PC-3 (cell line): ENCODE measurements around the gene NRG3. TPM values are rescaled to one million over a fixed set of nuclear protein-coding genes. Genes with fewer than 3 reads are reported as not detected.

Experiments
- ATAC-seq: fragments of 200-7000 bp; cut with Tn5 transposase; 2 replicates; pipeline ENCODE4 v1.9.1; 2020; ENCODE audit warnings: mild to moderate bottlenecking, moderate library complexity
- BruUV-seq: library from RNA; stranded (reverse); fragments of 400-500 nt; replicated peaks from 2 replicates; lab custom pipeline; 2021; lab: Mats Ljungman, UMichigan
- CTCF ChIA-PET: fragments of 300-600 bp; sonication (Branson Sonifier 250); formaldehyde crosslinking; loops from one replicate; lab custom pipeline; 2022; ENCODE audit warnings: antibody characterized with exemption; lab: Charles Lee
- POLR2A ChIA-PET: fragments of 300-600 bp; sonication (Branson Sonifier 250); formaldehyde crosslinking; loops from one replicate; lab custom pipeline; 2022; ENCODE audit warnings: antibody characterized with exemption; ENCODE audit not compliant: unreplicated experiment; lab: Charles Lee
- DNase-seq: peaks from one replicate; pipeline ENCODE4 v3.0.0-alpha.2; 2015
- H2AFZ ChIP-seq: fragments of 300-600 bp; sonication (generic); 2 replicates; pipeline ENCODE4 v1.6.0; 2016; ENCODE audit warnings: antibody characterized with exemption, low read length
- H3F3A ChIP-seq: fragments of 300-600 bp; sonication (generic); one replicate; pipeline ENCODE4 v1.6.0; 2017; ENCODE audit warnings: antibody characterized with exemption, low read length, control low read depth, mild to moderate bottlenecking; ENCODE audit not compliant: unreplicated experiment
- H3K27ac ChIP-seq: fragments of 300-600 bp; sonication (generic); 2 replicates; pipeline ENCODE4 v1.5.1; 2016; ENCODE audit warnings: mild to moderate bottlenecking, low read length
- H3K27me3 ChIP-seq: fragments of 300-600 bp; sonication (generic); 2 replicates; pipeline ENCODE4 v1.6.1; 2016; ENCODE audit warnings: low read length, mixed read lengths
- H3K36me3 ChIP-seq: fragments of 300-600 bp; sonication (generic); 2 replicates; pipeline ENCODE4 v1.6.1; 2016; ENCODE audit warnings: low read depth, mixed run types, low read length, mixed read lengths
- H3K4me1 ChIP-seq: fragments of 300-600 bp; sonication (generic); 2 replicates; pipeline ENCODE4 v1.5.1; 2016; ENCODE audit warnings: low read length; ENCODE audit not compliant: insufficient read depth
- H3K4me2 ChIP-seq: fragments of 300-600 bp; sonication (generic); 2 replicates; pipeline ENCODE4 v1.6.0; 2016; ENCODE audit warnings: low read length
- H3K4me3 ChIP-seq: fragments of 300-600 bp; sonication (generic); 2 replicates; pipeline ENCODE4 v1.5.1; 2016; ENCODE audit warnings: mild to moderate bottlenecking, low read length, mixed read lengths
- H3K79me2 ChIP-seq: fragments of 300-600 bp; sonication (generic); 2 replicates; pipeline ENCODE4 v1.6.1; 2017; ENCODE audit warnings: low read length, mixed read lengths
- H3K9ac ChIP-seq: fragments of 300-600 bp; sonication (generic); 2 replicates; pipeline ENCODE4 v1.6.0; 2016; ENCODE audit warnings: mild to moderate bottlenecking, low read length
- H3K9me2 ChIP-seq: fragments of 300-600 bp; sonication (generic); replicated peaks from 2 replicates; pipeline ENCODE4 v1.6.1; 2016; ENCODE audit warnings: mixed run types, low read length, mixed read lengths
- H3K9me3 ChIP-seq: fragments of 300-600 bp; sonication (generic); 2 replicates; pipeline ENCODE4 v1.6.1; 2016; ENCODE audit warnings: low read length, mixed read lengths
- H4K20me1 ChIP-seq: fragments of 300-600 bp; sonication (generic); 2 replicates; pipeline ENCODE4 v1.6.1; 2016; ENCODE audit warnings: low read length, mixed read lengths
- EZH2 ChIP-seq: fragments of 300-600 bp; sonication (generic); IDR thresholded peaks from one replicate; pipeline ENCODE4 v1.6.1; 2017; ENCODE audit warnings: antibody characterized with exemption, mild to moderate bottlenecking, low read length; ENCODE audit not compliant: unreplicated experiment
- EZH2phosphoT487 ChIP-seq: fragments of 300-600 bp; sonication (generic); IDR thresholded peaks from 2 replicates; pipeline ENCODE4 v1.6.1; 2018; ENCODE audit warnings: mild to moderate bottlenecking, antibody characterized with exemption, low read length, borderline replicate concordance
- intact Hi-C: fragments of 100-400 bp; cut with micrococcal nuclease; formaldehyde crosslinking; loops from 2 replicates; pipeline ENCODE4 v1.9.0; 2023
- total RNA-seq: library from RNA; depleted of rRNA; stranded (reverse); fragments of >200 nt; gene quantifications from 2 replicates; pipeline ENCODE4 v1.2.3, GENCODE V29; 2014
- TF ChIP-seq, protein P1 (sequence below): fragments of 300-600 bp; sonication (generic); conservative IDR thresholded peaks from 2 replicates; pipeline ENCODE4 v1.5.1; 2017; ENCODE audit warnings: antibody characterized with exemption, low read depth, mild to moderate bottlenecking, low read length

Gene NRG3
- total RNA-seq, 1 experiment from 2014 or later: not detected

DNA sequence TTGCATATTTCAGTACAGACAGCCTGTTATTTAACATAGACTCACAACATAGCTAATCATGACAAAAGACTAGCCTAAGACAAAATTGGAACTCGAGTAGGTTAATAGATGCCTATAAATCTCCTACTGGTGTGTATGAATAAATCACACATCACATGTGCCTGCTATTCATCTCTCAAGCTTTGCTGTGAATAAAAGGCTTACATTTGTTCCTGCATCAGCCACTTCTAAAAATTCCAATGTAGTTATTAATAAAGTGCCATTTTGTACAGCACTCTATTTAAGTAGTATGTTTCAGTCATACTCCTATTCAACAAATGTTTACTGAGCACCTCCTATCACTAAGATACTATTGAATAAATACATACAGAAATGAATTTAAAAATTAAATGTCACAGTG, 486.3 kb downstream of the NRG3 start:
- no peaks in the 10 kb centered on the region for H3F3A ChIP-seq
- no peak overlapping the region for H3K4me3 ChIP-seq
- H3K36me3 ChIP-seq: no peaks in the 10 kb centered on the region
- ChIA-PET CTCF (no interaction called here), POLR2A (no interaction called here)
- H3K79me2 ChIP-seq: no peaks in the 10 kb centered on the region
- H4K20me1 ChIP-seq: no peaks in the 10 kb centered on the region
- no peaks in the 10 kb centered on the region for H3K9me2 ChIP-seq
- ATAC-seq: no peak
- DNase-seq: no peak
- H3K27me3 ChIP-seq: no peaks in the 10 kb centered on the region
- H2AFZ ChIP-seq: no peak overlapping the region
- H3K9me3 ChIP-seq: no peaks in the 10 kb centered on the region
- no peak overlapping the region for H3K4me2 ChIP-seq
- intact Hi-C loops: no loop called here
- H3K27ac ChIP-seq: no peak overlapping the region
- no peak for TF ChIP-seq EZH2phosphoT487
- no peak for TF ChIP-seq EZH2
- TF ChIP-seq, protein P1, sequence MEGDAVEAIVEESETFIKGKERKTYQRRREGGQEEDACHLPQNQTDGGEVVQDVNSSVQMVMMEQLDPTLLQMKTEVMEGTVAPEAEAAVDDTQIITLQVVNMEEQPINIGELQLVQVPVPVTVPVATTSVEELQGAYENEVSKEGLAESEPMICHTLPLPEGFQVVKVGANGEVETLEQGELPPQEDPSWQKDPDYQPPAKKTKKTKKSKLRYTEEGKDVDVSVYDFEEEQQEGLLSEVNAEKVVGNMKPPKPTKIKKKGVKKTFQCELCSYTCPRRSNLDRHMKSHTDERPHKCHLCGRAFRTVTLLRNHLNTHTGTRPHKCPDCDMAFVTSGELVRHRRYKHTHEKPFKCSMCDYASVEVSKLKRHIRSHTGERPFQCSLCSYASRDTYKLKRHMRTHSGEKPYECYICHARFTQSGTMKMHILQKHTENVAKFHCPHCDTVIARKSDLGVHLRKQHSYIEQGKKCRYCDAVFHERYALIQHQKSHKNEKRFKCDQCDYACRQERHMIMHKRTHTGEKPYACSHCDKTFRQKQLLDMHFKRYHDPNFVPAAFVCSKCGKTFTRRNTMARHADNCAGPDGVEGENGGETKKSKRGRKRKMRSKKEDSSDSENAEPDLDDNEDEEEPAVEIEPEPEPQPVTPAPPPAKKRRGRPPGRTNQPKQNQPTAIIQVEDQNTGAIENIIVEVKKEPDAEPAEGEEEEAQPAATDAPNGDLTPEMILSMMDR: no peak
- H3K9ac ChIP-seq: no peak overlapping the region
- BruUV-seq: no TSS peak
- H3K4me1 ChIP-seq: no peaks in the 10 kb centered on the region

DNA sequence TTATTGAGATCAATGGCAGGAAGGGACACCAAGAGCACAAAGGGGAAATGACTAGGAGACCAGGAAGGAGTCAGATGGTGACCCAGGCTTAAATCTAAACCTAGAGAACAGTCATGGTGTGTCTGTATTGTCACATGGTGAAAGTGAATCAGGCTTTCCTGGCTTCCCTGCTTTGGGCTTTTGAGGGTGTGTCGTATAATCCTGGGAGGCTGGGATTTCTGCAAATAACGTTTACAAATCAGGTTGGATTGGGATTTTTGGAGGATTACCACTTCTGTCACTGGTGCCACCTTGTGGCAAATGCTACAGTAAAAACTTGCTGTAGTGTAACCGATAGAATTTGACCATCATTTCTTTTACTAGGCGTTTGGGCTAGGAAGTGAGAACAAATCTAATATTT, 502.6 kb downstream of the NRG3 start:
- Histone ChIP-seq H3K36me3 (no peaks in the 10 kb centered on the region), H3K27me3 (no peaks in the 10 kb centered on the region), H3K9me3 (no peaks in the 10 kb centered on the region), H3K27ac (no peak overlapping the region), H3K4me2 (no peak overlapping the region), H3K9ac (no peak overlapping the region), H3F3A (no peaks in the 10 kb centered on the region), H3K9me2 (no peaks in the 10 kb centered on the region), H3K4me3 (no peak overlapping the region), H2AFZ (no peak overlapping the region), H4K20me1 (no peaks in the 10 kb centered on the region), H3K4me1 (no peaks in the 10 kb centered on the region), H3K79me2 (no peaks in the 10 kb centered on the region)
- ChIA-PET CTCF (no interaction called here), POLR2A (no interaction called here)
- no TSS peak for BruUV-seq
- intact Hi-C loops: no loop called here
- no peak for TF ChIP-seq EZH2
- TF ChIP-seq, protein P1: no peak
- TF ChIP-seq EZH2phosphoT487: no peak
- ATAC-seq: no peak
- DNase-seq: no peak

DNA sequence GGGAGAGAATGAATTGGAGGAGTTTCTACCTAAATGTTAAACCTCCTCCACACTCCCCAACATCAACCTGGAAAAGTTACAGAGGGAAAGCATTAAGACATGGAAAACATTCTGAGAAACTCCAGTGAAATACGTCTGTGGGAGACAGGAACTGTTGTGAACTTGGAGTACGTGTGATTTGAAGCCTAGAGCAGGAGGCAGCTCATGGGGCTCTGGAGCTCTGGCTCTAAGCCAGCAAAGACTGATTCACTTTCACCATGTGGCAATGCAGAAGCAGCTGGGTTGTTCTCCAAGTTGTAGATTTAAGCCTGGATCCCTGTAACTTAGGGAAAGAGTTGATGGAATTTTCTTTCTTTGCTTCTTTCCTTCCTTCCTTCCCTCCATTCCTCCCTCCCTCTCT, 503.2 kb downstream of the NRG3 start:
- Histone ChIP-seq H3K27me3 (no peaks in the 10 kb centered on the region), H3K4me1 (no peaks in the 10 kb centered on the region), H3K4me2 (no peak overlapping the region), H4K20me1 (no peaks in the 10 kb centered on the region), H3K4me3 (no peak overlapping the region), H2AFZ (no peak overlapping the region), H3K36me3 (no peaks in the 10 kb centered on the region), H3K9me2 (no peaks in the 10 kb centered on the region), H3K79me2 (no peaks in the 10 kb centered on the region), H3F3A (no peaks in the 10 kb centered on the region), H3K9me3 (no peaks in the 10 kb centered on the region), H3K9ac (no peak overlapping the region), H3K27ac (no peak overlapping the region)
- no peak for TF ChIP-seq EZH2
- TF ChIP-seq, protein P1: no peak
- no peak for TF ChIP-seq EZH2phosphoT487
- DNase-seq (no peak), ATAC-seq (no peak)
- intact Hi-C loops: no loop called here
- ChIA-PET CTCF (no interaction called here), POLR2A (no interaction called here)
- no TSS peak for BruUV-seq
